ENCODE data around the gene CHD1.
"Not testable (repeated sequence)": the region's sequence is repeated elsewhere in the genome, so short reads cannot be mapped to it uniquely, and the experiment has no call there.

CHD1 gene

DNA sequence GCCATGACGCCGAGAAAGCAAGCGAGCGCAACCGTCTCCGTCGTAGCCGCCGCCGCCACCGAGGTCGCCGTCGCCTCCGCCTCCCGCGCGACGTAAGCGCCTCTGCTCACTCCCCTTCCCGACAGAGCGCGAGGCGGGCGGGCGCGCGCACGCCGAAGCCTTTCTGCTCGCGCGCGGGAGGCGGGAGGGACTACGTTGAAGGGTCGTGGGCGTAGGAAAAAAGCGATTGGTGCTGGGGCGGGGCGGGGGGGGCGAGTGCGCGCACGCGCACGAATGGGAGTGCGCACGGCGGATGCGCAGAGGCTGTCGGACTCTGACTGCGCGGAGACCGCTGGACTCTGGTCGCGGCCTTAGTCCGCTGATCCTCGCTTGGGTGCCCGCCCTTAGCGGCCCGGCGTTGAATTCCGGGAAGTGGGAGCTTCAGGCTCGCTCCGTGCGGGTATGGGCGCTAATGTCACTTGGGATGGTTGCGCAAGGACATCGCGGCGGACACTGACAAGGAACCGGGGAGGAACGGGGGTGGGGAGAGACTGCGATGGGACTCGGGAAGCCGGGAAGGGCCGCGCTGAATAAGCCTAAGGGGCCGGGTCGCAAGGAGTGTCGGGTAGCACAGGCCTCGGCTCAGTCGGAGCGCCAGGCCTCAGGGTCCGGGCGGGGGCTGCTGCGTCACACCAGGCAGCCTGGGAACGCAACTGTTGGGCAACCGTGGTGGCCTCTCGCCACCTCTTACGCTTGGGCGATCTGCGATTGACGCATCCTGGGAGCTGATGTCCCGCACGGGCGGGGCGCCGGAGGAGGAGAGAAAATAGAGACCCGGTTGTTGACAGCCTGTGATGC, at the start of gene CHD1:
CHD1 (minus strand) TSS at position 135 of the 837 bp plus-strand sequence. CDS start 2,621 bp downstream, outside the sequence.
- in situ Hi-C loops (cut with HindIII; ENCODE audit: low sequenced_read_pairs), result no loop called here

DNA sequence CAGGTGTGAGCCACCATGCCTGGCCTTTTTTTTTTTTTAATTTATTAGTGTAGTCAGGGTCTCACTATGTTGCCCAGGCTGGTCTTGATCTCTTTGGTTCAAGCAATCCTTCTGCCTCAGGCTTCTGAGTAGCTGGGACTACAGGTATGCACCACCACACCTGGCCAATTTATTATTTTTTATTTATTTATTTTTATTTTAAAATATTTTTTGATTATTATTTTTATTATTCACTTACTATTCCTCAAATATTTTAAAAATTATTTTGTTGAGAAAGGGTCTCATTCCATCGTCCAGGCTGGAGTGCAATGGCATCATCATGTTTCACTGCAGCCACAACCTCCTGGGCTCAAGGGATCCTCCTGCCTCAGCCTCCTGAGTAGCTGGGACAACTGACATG, 49.7 kb upstream of the CHD1 start:
- in situ Hi-C loops (cut with HindIII; ENCODE audit: low sequenced_read_pairs), result no loop called here

DNA sequence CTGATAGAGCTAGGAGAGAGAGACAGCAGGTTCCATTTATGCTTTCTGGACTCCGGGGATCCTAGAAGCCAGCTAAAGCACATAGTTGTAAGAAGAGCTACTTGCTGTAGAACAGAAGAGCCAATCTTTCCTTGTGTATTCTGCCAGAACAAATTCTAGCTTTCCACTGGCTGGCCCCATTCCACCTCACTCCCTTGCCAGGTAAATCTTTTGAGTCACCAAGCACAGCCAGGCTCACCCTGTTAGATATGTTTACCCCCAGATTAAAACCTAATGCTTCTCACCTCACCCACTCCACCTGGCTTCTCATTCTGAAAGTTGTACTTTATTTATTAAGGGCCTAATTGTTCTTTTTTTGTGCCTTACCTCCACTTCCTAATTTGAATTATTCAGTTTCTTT, 48.9 kb upstream of the CHD1 start:
- in situ Hi-C loops (cut with HindIII; ENCODE audit: low sequenced_read_pairs), result no loop called here

DNA sequence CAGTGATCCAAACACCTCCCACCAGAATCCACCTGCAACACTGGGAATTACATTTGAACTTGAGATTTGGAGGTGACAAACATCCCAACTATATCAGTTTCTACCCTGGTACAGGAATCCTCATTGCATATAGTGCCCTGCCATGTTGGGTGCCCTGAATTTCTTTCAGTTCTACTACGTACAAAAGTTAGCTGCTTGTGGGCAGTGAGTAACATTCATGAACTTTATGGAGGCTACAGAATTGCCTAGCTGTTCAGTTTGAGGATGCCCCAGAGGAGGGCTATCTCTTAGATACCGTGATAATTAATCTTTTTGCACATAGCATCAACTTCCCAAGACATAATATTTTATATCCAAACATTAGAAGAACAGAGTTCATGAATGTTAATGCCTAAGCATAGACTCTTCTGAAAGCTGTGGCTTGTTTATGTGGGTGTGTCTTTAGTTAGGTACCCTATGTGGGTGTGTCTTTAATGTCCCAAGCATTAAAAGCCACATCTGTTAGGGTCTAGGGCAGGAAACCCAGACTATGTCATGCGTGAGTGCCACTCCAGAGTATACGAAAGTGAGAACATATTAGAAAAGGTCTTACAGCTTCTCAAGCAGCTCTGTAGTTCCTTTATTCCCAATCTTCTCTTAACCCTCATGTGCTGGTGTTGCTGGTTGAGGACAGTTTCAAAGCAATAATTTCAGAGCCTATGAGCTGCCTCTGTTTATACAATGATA, 47.0 kb upstream of the CHD1 start:
- in situ Hi-C loops (cut with HindIII; ENCODE audit: low sequenced_read_pairs), result no loop called here

DNA sequence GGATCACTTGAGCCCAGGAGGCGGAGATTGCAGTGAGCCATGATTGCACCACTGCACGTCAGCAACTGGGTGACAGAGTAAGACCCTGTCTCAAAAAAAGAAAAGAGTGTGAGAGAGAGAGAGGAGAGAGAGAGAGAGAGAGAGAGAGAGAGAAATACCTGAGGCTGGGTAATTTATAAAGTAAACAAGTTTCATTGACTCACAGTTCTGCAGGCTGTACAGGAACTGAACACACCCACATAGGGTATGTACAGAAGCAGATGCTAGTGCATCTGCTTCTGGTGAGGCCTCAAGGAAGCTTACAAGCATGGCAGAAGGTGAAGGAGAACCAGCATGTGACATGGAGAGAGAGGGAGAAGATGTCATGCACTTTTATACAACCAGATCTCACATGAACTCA, 46.4 kb upstream of the CHD1 start:
- in situ Hi-C loops (cut with HindIII; ENCODE audit: low sequenced_read_pairs), result no loop called here

DNA sequence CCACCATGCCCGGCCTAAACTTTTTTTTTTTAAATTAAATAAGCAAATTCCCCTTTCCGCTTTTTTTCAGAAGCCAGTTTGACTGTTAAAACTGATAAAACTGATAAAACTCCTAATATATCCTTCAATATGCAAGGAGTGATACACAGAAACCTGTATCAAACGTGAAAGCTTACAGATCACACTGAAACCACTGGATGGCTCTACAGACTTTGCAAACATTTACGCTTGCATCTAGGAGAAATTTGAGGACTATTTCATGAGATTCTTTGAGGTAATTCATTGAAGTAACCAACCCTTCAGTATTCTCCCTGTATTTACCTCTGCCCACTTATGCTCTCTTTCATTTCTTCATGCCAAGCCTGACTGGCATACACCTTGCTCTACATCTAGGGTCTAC, 40.6 kb upstream of the CHD1 start:
- in situ Hi-C loops (cut with HindIII; ENCODE audit: low sequenced_read_pairs), result no loop called here

DNA sequence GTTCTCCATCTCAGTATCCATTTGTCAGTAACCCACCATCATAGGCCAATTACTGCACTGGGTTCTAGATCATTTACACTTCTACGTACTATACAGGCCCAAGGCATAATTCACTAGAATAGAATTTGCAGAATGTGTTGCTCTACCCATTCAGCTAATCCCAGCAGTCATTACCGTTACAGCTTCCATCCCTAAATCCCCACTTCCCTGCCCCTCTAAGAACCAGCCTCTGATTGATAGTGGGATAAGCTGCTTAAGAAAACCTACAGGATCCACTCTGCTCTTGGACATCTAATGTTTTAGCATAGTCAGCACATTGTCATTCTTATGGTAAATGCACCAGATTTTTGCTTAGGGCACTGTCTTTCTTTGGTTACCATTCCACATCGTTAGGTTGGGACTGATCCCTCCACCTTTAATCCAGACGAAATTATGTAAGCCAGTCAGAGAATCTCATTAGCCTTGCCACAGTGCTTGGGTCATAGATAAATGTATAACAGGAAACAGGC, 39.3 kb upstream of the CHD1 start:
- in situ Hi-C loops (cut with HindIII; ENCODE audit: low sequenced_read_pairs), result no loop called here

DNA sequence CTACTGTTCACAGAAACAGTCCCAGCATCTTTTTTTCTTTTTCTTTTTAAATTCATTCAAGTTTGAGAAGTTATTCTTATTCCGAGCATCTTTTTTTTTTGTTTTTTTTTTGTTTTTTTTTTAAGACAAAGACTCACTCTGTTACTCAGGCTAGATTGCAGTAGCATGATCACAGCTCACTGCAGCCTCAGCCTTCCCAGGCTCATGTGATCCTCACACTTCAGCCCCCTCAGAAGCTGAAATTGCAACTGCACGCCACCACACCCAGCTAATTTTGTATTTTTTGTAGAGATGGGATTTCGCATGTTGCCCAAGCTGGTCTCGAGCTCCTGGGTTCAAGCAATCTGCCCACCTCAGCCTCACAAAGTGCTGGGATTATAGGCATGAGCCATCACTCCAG, 36.4 kb upstream of the CHD1 start:
- in situ Hi-C loops (cut with HindIII; ENCODE audit: low sequenced_read_pairs), result no loop called here

DNA sequence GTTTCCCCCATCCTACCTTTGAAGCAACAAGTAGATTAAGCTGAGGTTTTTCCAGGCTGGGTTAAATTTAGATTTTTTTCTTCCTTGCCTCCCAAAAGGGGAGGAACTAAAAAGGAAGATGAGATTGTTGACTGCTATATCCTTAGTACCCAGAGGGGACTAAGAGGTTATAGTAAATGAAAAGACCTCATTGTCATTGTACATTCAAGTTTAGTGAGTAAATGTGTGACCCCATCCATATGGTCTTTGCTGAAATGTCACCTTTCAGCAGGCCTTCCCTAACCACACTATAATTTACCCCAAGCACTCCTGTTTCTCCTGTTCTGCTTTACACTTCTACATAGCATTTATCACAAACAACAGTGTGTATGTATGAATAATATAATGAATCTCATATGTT, 35.8 kb upstream of the CHD1 start:
- in situ Hi-C loops (cut with HindIII; ENCODE audit: low sequenced_read_pairs), result no loop called here

DNA sequence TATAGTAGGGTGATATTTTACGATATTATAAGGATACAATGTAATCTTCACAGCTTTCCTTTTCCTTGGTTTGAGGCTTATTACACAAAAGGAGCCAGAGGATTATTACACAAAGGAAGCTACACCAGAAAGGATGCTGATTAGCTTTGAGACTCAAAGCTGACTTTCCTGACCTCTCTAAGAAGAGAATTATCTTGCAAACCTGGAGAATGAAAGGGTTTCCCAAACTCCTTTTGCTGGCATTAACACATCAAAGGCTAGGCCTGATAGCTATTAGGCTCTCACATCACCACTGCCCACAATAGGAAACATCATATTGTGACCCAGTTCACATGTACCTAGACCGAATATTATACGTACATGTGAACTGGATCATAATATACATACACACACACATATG, 34.2 kb upstream of the CHD1 start:
- in situ Hi-C loops (cut with HindIII; ENCODE audit: low sequenced_read_pairs), result no loop called here

DNA sequence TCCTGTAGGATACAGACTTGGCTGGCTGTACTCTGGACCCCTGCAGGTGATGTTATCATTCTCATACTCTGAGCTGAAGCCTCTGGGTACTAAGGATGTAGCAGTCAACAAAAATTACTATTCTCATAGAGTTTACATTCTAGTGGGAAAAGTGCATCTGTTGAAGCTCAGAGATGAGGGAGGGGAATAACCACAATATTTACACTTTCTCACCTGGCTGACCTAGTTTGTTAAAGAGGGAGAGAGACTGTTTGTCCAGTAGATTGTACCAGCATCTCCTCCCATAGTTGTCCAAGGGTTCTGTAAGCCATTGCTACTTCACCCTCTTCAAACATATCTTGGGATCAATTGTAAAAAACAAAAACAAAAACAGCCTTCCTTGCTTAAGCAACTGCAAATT, 33.8 kb upstream of the CHD1 start:
- in situ Hi-C loops (cut with HindIII; ENCODE audit: low sequenced_read_pairs), result no loop called here

DNA sequence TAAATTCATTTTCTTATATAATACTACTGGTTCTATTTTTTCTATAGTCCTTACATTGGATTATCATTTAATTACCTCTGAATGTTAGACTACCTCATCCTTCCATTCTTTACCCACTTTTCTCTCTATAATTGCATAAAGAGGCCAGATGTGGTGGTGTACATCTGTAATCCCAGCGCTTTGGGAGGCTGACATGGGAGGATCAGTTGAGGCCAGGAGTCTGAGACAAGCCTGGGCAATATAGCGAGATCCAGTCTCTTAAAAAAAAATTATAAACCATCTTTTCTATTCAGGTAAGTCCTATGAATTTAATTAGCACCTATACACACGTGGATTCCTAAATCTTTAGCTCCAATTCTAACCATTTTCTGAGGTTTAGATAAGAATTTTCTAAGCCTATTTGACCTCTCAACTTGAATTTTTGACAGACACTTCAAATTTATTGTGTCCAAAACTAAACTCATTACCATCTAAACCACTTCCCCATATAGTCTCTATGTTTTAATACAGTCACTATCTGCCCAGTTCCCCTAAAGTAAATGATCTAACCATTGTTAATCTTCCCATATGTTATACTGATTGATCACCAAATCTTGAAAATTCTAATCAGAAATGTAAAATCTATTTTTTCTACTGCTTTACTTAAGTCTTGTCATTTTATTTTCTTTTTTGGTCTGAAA, 33.0 kb upstream of the CHD1 start:
- in situ Hi-C loops (cut with HindIII; ENCODE audit: low sequenced_read_pairs), result no loop called here

DNA sequence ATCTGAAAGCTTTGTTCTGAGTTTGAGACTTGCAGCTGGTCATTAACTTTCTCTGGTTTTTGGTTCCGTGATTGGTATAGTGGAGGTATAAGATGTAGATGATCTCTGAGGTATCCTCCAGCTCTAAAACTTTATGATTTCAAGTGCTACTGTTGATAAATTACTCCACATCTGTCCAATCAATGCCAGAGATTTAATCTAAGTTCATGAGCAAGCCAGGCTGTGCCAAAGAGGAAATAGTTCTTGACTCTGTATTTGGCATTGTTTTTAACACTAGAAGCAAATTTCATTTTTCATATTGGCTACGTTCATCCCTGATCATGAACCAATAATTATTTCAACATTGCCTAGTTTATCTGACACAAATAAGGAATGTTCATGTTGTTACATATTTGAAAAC, 28.5 kb upstream of the CHD1 start:
- in situ Hi-C loops (cut with HindIII; ENCODE audit: low sequenced_read_pairs), result no loop called here

DNA sequence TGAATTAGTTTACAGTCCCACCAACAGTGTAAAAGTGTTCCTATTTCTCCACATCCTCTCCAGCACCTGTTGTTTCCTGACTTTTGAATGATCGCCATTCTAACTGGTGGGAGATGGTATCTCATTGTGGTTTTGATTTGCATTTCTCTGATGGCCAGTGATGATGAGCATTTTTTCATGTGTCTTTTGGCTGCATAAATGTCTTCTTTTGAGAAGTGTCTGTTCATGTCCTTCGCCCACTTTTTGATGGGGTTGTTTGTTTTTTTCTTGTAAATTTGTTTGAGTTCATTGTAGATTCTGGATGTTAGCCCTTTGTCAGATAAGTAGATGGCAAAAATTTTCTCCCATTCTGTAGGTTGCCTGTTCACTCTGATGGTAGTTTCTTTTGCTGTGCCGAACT, 27.1 kb upstream of the CHD1 start:
- in situ Hi-C loops (cut with HindIII; ENCODE audit: low sequenced_read_pairs), result not testable (repeated sequence)

DNA sequence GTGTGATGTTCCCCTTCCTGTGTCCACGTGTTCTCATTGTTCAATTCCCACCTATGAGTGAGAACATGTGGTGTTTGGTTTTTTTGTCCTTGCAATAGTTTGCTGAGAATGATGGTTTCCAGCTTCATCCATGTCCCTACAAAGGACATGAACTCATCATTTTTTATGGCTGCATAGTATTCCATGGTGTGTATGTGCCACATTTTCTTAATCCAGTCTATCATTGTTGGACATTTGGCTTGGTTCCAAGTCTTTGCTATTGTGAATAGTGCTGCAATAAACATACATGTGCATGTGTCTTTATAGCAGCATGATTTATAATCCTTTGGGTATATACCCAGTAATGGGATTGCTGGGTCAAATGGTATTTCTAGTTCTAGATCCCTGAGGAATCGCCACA, 26.7 kb upstream of the CHD1 start:
- in situ Hi-C loops (cut with HindIII; ENCODE audit: low sequenced_read_pairs), result not testable (repeated sequence)

DNA sequence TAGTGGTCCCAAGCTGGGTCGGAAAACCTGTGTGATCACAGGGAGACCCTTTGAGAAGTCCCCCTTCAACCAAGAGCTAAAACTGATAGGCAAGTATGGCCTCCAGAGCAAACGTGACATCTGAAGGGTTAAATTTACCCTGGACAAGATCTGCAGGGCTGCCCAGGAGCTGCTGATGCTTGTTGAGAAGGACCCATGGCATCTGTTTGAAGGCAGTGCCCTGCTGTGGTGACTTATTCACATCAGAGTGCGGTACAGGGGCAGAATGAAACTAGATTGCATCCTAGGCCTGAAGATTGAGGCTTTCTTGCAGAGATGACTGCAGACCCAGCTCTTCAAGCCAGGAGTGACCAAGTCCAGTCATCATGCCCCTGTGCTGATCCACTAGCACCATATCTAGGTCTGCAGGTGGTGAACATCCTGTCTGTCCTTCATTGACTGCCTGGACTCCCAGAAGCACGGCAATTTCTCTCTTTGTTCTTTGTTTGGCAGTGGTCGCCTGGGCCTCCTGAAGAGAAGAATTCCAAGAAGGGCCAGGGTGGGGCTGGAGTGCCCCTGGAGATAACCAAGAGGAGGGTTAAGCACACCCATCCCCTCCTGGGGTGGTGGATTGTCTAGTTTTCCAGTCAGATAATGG, 25.7 kb upstream of the CHD1 start:
- in situ Hi-C loops (cut with HindIII; ENCODE audit: low sequenced_read_pairs), result no loop called here

DNA sequence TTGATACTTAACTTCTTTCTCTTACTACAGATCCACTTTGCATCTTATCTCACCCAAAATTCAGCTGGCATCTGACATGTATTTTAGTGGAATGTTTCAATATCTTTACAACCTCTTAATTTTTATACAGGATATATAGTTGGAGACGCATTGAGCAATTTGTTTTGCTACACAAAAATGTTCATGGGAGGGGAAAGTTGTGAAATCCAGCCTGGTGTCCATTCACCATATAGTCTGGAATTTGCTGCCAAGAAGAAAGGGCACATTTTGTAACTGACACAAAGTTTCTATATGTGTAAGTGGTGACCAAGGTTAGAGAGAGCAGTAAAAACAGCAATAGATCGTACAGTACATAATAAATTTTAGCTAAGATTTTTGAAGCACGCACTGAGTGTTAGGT, 14.0 kb upstream of the CHD1 start:
- in situ Hi-C loops (cut with HindIII; ENCODE audit: low sequenced_read_pairs), result no loop called here

DNA sequence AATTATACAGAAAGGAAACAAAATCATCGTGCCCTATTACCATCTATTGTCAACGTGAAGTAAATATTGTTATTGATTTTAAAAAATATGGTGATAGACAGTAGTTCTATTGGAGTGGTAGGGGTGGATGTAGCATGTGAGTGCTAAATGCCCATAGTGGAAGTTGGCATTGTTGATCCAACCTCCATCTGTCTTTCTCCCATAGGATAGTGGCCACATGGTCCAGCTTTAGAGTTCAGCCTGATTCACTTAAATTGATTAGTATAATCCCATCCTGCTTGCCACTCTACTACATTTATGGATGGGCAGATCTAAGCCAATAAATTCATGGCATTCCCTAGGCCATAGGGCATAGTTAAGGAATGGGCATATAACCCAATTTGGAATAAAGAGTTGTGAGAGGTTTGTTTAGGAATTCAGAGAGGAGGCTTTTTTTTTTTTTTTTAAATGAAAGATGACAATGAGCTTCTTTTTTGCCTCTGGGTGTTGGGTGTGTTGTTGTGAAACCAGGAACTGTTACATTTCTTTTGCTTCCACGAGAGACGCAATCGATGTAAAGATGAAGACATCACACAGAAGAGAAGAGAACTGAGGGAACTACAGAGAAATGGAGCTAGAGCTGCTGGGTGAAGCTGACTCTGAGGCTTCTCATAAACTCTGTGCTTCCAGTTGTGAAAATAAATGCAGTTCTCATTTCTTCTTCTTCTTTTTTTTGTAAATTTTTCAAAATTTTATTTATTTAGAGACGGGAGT, 12.5 kb upstream of the CHD1 start:
- in situ Hi-C loops (cut with HindIII; ENCODE audit: low sequenced_read_pairs), result no loop called here

DNA sequence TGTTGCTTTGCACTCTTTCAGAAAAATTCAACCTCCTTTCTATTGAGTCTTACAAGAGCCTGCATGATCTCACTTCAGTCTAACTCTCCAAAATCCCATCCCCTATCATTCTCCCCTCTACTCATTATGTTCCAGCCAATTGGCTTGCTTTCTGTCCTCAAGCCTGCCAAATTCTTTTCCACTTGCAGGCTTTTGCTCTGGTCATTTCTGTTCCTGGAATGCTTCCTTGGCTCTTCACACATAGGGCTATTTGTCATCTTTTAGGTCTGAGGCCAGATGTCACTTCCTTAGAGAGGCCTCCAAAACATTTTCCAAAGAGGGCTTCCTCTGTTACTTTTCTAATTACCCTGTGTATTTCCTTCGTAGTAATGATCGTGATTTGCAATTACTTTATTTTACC, 11.8 kb upstream of the CHD1 start:
- in situ Hi-C loops (cut with HindIII; ENCODE audit: low sequenced_read_pairs), result no loop called here

DNA sequence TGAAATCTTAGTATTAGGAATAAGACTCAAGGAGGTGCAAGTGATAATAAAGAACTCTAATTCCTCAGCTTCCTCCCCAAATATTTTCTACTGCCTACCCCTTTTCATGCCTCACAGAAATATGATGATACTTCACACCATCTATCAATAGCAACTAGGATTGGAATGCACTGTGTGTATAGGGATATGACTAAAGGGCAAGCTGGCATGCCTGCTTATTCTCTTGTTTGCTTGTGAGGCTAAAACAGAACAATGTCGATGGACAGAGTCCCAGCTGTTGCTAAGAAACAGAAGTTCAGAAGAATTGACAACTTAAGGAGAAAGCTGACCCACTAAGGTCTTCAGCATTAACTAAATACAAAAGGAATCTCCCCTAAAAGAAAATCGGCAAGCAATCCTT, 9.7 kb upstream of the CHD1 start:
- in situ Hi-C loops (cut with HindIII; ENCODE audit: low sequenced_read_pairs), result no loop called here

Data from endothelial cell of hepatic sinusoid (primary cell).